Loucy (cell line): ENCODE data around the gene FOXP4.

Experiments
- H2AFZ ChIP-seq: fragments of 200-600 bp; sonication (generic); 2 replicates; pipeline ENCODE4 v1.6.0; 2016; ENCODE audit warnings: antibody characterized with exemption, mild to moderate bottlenecking, low read length, moderate library complexity
- H3F3A ChIP-seq: fragments of 200-600 bp; 2 replicates; pipeline ENCODE4 v1.6.0; 2016; ENCODE audit warnings: antibody characterized with exemption, low read depth, mild to moderate bottlenecking
- H3K27me3 ChIP-seq: fragments of 200-600 bp; sonication (generic); 2 replicates; pipeline ENCODE4 v1.6.1; 2014; ENCODE audit warnings: low read length, mild to moderate bottlenecking; ENCODE audit not compliant: insufficient read depth, poor library complexity, severe bottlenecking
- H3K36me3 ChIP-seq: fragments of 200-600 bp; sonication (generic); 2 replicates; pipeline ENCODE4 v1.6.1; 2016; ENCODE audit warnings: low read length; ENCODE audit not compliant: insufficient read depth
- H3K4me1 ChIP-seq: fragments of 200-600 bp; sonication (generic); 2 replicates; pipeline ENCODE4 v1.5.1; 2014; ENCODE audit warnings: low read length, mild to moderate bottlenecking; ENCODE audit not compliant: insufficient read depth, poor library complexity, severe bottlenecking
- H3K4me2 ChIP-seq: fragments of 200-600 bp; sonication (generic); 2 replicates; pipeline ENCODE4 v1.6.0; 2014; ENCODE audit warnings: antibody characterized with exemption, low read length, low read depth, mild to moderate bottlenecking; ENCODE audit not compliant: poor library complexity, severe bottlenecking
- H3K4me3 ChIP-seq: fragments of 200-600 bp; sonication (generic); 2 replicates; pipeline ENCODE4 v1.5.1; 2014; ENCODE audit warnings: low read length, mild to moderate bottlenecking, mixed read lengths; ENCODE audit not compliant: poor library complexity, severe bottlenecking
- H3K79me2 ChIP-seq: fragments of 200-600 bp; sonication (generic); 2 replicates; pipeline ENCODE4 v1.6.1; 2014; ENCODE audit warnings: low read length; ENCODE audit not compliant: insufficient read depth
- H3K9ac ChIP-seq: fragments of 200-600 bp; sonication (generic); 2 replicates; pipeline ENCODE4 v1.6.0; 2014; ENCODE audit warnings: mild to moderate bottlenecking, low read depth, low read length, moderate library complexity; ENCODE audit not compliant: poor library complexity, severe bottlenecking
- H3K9me2 ChIP-seq: fragments of 200-600 bp; sonication (generic); replicated peaks from 2 replicates; pipeline ENCODE4 v1.6.1; 2016; ENCODE audit warnings: low read depth, low read length, mixed read lengths
- H3K9me3 ChIP-seq: fragments of 200-600 bp; sonication (generic); 2 replicates; pipeline ENCODE4 v1.6.1; 2014; ENCODE audit warnings: mild to moderate bottlenecking, antibody characterized with exemption, low read length, low read depth; ENCODE audit not compliant: insufficient read depth
- H4K20me1 ChIP-seq: fragments of 200-600 bp; sonication (generic); 2 replicates; pipeline ENCODE4 v1.6.0; 2014; ENCODE audit warnings: antibody characterized with exemption, low read length, mild to moderate bottlenecking; ENCODE audit not compliant: insufficient read depth, poor library complexity, severe bottlenecking
- EZH2phosphoT487 ChIP-seq: fragments of 200-600 bp; IDR thresholded peaks from 2 replicates; pipeline ENCODE4 v1.6.1; 2018; ENCODE audit warnings: antibody characterized with exemption, mild to moderate bottlenecking, moderate library complexity, borderline replicate concordance
- TF ChIP-seq, protein P1 (sequence below): fragments of 200-600 bp; sonication (generic); conservative IDR thresholded peaks from 2 replicates; pipeline ENCODE4 v1.5.1; 2014; ENCODE audit warnings: mild to moderate bottlenecking, antibody characterized with exemption, low read length

FOXP4 gene

DNA sequence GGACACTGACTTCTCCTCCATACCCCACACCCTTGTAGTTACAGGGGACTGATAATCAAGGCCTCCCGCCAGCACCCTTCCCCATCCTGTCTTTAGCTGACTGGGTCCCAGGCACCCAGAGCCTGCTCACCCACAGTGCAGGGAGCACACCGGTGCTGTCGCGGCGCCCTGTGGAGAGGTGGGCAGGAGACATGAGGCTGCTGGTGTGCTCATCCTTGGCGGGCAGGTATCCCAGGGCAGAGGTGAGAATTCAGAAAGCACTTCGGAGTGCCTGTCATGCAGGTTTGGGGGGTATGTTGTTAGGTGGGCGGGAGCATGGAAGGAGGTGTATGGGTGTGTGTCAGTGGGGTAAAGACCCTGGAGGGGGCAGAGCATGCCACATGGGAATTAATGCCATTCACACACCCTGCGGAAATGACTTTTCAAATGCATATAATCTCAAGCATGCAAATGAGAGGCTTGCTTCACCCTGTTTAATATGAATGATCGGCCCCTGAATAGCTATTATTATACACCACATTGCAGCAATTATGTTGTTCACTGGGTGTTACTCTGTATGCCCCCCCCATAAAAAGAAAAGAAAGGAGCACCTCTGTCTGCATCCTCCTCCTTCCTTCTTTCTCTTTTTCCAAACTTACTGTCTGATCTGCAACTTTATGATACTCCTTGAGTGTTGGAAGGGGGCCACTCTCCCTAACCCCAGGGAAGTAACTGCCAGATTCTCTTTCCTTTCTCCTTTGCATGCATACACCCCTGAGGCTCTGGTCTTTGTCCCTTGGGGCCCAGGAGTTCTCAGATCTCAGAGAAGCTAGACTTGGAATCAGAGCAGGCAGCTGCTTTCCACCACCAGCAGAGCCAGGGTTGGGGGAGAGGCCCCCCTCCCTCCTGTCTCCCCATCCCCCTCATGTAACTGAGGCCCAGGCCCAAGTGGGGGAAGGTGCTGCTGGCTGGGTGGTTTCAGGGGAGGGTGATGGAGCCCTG, 16.0 kb downstream of the FOXP4 start:
- no peaks in the 10 kb centered on the region for H3K9me3 ChIP-seq
- no peak overlapping the region for H2AFZ ChIP-seq
- peaks cover 19% of the 10 kb centered on the region; the same call in 1 of the 2 replicates for H3K36me3 ChIP-seq
- H3K4me3 ChIP-seq, result no peak overlapping the region
- peak overlapping the region; percentile 96 for H3K4me2 ChIP-seq
- no peaks in the 10 kb centered on the region for H3F3A ChIP-seq
- peaks cover 52% of the 10 kb centered on the region for H3K79me2 ChIP-seq
- no peak for TF ChIP-seq EZH2phosphoT487
- TF ChIP-seq, protein P1, sequence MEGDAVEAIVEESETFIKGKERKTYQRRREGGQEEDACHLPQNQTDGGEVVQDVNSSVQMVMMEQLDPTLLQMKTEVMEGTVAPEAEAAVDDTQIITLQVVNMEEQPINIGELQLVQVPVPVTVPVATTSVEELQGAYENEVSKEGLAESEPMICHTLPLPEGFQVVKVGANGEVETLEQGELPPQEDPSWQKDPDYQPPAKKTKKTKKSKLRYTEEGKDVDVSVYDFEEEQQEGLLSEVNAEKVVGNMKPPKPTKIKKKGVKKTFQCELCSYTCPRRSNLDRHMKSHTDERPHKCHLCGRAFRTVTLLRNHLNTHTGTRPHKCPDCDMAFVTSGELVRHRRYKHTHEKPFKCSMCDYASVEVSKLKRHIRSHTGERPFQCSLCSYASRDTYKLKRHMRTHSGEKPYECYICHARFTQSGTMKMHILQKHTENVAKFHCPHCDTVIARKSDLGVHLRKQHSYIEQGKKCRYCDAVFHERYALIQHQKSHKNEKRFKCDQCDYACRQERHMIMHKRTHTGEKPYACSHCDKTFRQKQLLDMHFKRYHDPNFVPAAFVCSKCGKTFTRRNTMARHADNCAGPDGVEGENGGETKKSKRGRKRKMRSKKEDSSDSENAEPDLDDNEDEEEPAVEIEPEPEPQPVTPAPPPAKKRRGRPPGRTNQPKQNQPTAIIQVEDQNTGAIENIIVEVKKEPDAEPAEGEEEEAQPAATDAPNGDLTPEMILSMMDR, result no peak
- peaks cover 22% of the 10 kb centered on the region for H4K20me1 ChIP-seq
- peak overlapping the region; percentile 85 for H3K9ac ChIP-seq
- no peaks in the 10 kb centered on the region for H3K9me2 ChIP-seq
- no peaks in the 10 kb centered on the region for H3K27me3 ChIP-seq
- peaks cover 44% of the 10 kb centered on the region for H3K4me1 ChIP-seq

DNA sequence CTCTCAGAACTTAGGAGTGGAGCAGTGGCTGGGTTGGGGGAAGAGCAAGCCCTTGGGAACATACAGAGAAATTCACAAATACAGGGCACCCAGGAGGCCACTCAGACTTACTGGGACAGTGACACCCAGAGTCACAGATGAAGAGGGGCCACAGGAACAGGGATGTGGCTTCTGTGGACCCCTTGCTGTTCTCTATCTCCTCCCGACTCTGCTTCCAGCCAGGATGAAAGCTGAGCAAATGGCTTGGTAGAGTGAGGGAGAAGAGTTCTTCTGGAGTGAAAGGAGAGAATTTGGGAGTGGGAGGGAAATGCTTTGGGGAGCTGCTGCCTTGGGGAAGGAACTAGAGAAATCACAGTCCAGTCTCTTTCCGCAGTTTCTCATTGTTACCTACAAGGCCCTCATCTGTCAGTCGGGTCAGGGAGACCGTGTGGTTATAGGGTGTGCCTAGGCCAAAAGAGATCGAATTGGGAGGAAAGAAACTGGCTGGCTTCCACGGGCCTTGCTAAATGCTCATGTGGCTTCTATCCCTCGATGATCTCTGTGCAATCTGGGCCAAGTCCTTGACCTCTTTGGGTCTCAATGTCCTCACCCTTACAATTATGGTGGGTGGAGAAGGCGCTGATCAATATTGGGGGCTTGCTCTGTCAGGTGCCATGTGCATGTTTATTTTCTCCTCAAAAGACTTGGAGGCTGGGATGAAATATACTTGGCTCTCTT, 17.0 kb downstream of the FOXP4 start:
- Histone ChIP-seq H3K9me2 (no peaks in the 10 kb centered on the region), H3K4me2 (no peak overlapping the region), H4K20me1 (peaks cover 22% of the 10 kb centered on the region), H3K9ac (no peak overlapping the region), H3K27me3 (no peaks in the 10 kb centered on the region), H2AFZ (no peak overlapping the region), H3K36me3 (peaks cover 28% of the 10 kb centered on the region; the same call in 1 of the 2 replicates), H3K9me3 (no peaks in the 10 kb centered on the region), H3K4me1 (peaks cover 39% of the 10 kb centered on the region), H3K79me2 (peaks cover 43% of the 10 kb centered on the region), H3F3A (no peaks in the 10 kb centered on the region), H3K4me3 (no peak overlapping the region)
- TF ChIP-seq, protein P1, result no peak
- TF ChIP-seq EZH2phosphoT487, result no peak

GRCh38 chr6:41564448-41565142, 18.4 kb downstream of the FOXP4 start:
- Histone ChIP-seq H3K36me3 (peaks cover 41% of the 10 kb centered on the region; the same call in 1 of the 2 replicates), H4K20me1 (peaks cover 22% of the 10 kb centered on the region), H2AFZ (no peak overlapping the region), H3K9me3 (no peaks in the 10 kb centered on the region), H3K79me2 (peaks cover 38% of the 10 kb centered on the region), H3K4me3 (no peak overlapping the region), H3K4me2 (no peak overlapping the region), H3K9me2 (no peaks in the 10 kb centered on the region), H3F3A (no peaks in the 10 kb centered on the region), H3K9ac (no peak overlapping the region), H3K27me3 (no peaks in the 10 kb centered on the region), H3K4me1 (peaks cover 32% of the 10 kb centered on the region)
- TF ChIP-seq, protein P1, result no peak
- TF ChIP-seq EZH2phosphoT487, result no peak
